GM21786 (cell line): ENCODE data around the gene RXFP4.
"Not testable (repeated sequence)": the region's sequence is repeated elsewhere in the genome, so short reads cannot be mapped to it uniquely, and the experiment has no call there.

Experiments
- ATAC-seq: cut with Tn5 transposase; IDR thresholded peaks from one replicate; pipeline ENCODE4 v1.9.1; 2021; ENCODE audit not compliant: unreplicated experiment

The RXFP4 gene

DNA sequence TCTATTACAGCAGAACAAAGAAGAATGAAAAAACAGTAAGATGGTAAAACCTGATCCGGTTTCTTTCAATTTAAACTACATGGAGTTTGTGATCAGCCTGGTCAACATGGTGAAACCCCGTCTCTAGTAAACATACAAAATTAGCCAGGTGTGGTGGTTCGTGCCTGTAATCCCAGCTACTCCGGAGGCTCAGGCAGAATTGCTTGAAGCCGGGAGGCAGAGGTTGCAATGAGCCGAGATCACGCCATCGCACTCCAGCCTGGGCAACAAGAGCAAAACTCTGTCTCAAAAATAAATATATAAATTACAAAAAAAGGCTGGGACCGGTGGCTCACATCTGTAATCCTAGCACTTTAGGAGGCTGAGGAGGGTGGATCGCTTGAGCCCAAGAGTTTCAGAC, 10.7 kb upstream of the RXFP4 start:
- not testable (repeated sequence) for ATAC-seq

DNA sequence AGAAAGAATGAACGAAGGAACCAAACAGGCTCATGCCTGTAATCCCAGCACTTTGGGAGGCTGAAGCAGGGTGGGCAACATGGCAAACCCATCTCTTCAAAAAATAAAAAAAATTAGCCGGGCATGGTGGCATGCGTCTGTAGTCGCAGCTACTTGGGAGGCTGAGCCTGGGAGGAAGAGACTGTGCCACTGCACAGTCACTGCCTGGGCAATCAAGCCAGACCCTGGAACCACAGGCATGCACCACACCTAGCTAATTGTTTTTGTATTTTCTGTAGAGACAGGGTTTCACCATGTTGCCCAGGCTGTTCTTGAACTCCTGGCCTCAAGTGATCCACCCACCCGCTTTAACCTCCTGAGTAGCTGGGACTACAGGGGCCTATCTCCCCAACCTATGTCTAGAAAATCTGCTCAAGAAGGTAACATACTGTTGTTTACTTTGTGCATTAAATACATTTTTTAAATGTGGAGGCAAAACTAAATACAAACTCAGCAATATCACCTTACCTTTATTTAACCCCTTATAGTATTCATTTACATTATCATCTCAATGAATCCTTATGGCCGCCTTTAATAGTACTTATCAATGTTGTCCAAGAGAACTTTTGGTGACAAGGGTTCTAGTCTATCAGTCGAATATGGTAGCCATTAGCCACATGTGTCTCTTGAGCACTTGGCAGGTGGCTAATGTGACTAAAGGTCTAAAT, 10.0 kb upstream of the RXFP4 start:
- ATAC-seq, result no peak

DNA sequence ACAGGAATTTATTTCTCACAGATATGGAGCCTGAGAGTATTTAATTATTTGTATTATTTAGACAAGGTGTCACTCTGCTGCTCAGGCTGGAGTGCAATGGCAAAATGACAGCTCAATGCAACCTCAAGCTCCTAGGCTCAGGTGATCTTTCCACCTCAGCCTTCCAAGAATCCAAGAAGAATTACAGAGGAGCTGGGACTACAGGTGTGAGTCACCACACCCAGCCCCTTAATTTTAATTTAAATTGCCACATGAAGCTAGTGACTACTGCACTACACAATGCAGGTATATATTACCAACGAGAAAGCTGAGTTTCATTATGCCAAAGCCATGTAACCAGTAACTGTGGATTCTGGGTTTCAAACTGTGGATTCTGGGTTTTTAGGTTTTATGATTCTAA, 9.4 kb upstream of the RXFP4 start:
- no peak for ATAC-seq

DNA sequence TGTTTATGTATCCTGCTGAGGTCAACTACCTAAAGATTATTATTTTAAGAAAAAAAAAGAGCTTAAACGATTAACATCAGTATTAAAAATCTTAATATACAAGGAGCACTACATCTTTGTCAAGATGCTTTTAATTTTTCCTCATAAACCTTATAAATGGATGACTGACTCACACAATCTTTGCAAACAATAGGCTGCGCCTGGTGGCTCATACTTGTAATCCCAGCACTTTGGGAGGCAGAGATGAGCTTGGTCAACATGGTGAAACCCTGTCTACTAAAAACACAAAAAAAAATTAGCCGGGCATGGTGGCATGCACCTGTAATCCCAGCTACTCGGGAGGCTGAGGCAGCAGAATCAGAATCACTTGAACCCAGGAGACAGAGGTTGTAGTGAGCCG, 9.0 kb upstream of the RXFP4 start:
- ATAC-seq, result no peak

DNA sequence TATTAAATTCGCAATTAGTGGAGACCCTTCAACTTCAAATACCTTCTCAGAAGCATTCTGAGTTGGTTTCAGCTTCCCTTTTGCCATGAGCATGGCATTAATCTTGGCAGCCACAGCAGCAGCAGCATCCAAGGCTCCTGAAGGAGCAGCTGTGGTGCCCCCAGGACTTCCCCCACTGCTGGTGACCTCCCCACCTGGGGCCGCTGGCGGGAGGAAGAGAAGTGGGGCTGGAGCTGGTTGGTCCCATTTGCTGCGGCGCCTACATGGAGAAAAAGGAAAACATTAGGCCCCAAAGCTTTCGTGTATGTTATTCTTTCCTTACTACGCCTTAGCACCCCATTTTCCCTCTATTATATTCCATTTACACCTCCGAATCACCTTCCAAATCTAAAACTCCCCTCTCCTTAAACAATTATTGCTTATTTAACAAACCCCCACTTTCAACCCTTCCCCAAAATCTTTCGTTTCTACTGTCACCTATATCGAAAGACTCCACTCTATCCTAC, 7.8 kb upstream of the RXFP4 start:
- no peak for ATAC-seq

DNA sequence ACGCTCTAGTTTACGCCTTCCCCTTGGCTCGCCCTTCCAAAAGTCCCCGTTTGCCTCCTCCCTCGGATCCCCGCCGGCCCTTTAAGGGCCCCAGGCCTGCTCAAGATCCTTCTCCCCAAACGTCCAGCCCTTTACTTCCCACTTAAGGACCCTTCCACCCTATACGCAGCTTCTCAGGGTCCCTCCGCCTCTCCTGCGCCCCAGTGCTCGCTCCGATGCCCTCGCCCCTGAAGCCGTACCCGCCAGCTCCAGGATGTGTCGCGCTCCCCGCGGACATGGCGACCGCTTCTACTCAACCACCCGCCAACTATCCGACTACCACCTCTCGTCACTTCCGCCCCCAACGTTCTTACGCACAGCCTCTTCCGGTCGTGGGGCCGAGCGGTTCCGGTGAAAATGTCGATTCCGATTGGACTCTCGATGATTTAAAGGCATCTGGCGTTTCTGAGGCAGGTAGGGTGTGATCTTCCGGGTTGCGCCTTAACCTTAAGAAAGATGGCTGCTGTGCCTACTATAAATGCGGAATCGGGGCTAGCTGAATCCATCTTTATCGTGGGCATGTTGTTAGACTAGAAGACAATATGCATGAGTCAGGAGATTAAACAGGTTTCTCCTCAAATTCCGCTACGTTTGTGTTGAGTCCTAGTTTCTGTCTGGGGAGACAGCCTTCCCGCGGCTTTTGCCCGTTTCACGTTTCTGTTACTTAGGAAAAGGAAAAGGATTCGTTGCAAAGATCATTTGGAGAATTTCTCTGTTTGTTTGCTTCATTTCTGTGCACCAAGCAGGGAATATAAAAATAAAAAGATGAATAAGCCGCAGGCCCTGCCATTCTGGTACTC, 7.1 kb upstream of the RXFP4 start, which contains the start of gene KHDC4:
Gene KHDC4 (minus strand): TSS at position 317 of the 839 bp plus-strand sequence. CDS start 40 bp downstream, at position 277.
- peak; percentile 93 for ATAC-seq

DNA sequence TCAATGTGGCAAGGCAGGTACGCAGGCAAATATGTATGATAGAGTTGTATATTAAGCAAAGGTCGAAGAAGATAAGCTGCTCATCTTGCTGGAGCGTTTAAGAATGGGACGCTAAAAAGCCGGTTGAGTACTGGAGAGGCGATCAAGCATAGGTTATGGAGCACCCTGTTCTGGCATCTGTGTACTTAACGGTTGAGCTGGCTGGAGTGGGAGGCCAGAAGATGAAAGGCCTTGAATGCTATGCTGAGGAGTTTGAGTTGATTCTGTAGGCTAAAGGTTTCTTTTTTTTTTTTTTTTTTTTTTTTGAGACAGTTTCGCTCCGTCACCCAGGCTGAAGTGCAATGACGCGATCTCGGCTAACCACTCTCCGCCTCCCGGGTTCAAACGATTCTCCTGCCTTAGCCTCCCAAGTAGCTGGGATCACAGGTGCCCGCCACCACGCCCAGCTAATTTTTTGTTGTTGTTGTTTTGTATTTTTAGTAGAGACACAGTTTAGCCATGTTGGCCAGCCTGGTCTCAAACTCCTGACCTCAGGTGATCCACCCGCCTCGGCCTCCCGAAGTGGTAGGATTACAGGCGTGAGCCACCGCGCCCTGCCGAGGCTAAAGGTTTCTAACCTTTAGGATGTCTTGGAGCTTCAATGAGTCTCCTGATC, 6.4 kb upstream of the RXFP4 start:
- ATAC-seq, result no peak

DNA sequence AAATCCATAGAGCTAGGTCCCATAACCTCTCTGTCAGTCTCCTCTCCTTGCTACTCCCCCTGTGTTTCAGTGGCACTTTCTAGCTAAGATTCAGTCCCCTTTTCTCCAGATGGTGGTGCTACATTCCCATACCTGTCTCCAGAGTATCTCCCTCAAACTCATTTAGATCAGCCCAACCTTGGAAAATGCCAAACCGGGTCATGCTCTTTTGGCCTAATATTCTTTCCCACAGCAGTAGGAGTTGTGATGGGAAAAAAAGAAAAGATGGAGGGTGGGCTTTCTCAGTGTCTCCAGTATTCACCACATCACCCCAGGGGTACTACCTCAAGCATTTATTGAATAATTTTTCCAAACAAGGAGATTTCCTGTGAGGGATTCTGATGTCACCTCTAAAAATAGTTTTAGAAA, 3.2 kb upstream of the RXFP4 start:
- no peak for ATAC-seq

DNA sequence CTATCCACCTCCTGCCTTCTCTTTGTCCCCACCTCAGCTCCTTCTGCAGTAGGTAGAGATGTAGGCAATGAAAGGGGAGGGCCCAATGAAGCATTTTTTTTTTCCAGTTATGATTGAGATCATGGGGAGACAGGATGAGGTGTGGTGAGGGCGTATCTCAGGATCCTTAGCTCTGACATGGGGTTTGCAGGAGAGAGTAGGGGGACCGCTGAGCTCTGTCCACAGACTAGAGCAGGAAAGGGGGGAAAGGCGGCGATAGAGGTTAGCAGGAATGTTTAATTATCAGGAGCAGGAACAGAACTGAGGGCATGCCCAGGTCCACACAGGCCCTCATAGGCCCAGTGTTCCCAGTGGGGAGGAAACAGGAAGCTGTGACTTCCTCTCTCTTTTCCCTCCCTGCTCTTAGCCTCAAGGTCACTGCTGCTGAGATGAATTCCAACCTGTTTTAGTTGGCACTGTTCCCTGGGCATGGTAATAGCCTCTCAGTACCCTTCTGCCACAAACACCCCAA, 901 bp upstream of the RXFP4 start:
- no peak for ATAC-seq

DNA sequence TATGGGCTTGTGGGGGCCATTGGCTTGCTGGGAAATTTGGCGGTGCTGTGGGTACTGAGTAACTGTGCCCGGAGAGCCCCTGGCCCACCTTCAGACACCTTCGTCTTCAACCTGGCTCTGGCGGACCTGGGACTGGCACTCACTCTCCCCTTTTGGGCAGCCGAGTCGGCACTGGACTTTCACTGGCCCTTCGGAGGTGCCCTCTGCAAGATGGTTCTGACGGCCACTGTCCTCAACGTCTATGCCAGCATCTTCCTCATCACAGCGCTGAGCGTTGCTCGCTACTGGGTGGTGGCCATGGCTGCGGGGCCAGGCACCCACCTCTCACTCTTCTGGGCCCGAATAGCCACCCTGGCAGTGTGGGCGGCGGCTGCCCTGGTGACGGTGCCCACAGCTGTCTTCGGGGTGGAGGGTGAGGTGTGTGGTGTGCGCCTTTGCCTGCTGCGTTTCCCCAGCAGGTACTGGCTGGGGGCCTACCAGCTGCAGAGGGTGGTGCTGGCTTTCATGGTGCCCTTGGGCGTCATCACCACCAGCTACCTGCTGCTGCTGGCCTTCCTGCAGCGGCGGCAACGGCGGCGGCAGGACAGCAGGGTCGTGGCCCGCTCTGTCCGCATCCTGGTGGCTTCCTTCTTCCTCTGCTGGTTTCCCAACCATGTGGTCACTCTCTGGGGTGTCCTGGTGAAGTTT, 550 bp downstream of the RXFP4 start:
- ATAC-seq, result no peak

DNA sequence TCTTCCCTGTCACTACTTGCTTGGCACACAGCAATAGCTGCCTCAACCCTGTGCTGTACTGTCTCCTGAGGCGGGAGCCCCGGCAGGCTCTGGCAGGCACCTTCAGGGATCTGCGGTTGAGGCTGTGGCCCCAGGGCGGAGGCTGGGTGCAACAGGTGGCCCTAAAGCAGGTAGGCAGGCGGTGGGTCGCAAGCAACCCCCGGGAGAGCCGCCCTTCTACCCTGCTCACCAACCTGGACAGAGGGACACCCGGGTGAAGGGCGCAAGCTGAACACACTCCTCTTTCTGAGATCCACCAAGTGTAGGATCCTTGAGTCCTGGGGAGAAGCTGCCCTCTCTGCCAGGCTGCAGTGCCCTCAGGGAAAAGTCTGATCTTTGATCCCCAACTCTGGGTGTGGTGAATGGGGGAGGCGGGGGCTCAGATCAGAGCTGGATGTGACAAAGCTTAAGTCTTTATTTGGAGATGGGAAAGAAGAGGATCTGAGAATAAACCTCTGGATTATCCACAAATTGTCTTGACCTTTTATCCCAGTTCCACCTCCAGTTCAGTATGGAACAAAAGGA, 1.2 kb downstream of the RXFP4 start:
- ATAC-seq, result no peak

DNA sequence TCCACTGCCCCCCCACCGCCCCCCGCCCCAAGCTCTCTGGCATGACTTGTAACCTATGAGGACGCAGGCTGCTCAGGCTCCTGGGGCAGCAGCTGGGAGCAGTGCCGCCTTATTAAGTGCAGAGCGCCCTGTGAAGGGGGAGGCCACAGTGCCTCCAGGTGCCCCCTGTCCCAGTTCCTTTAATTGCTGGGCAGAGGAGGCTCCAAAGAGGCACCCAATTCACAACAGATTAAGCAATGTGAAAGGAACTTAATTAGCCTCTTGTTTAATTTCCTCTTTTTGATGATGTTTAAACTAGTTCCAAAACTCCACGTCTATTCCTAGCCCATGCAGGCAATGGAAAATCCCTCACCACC, 3.0 kb downstream of the RXFP4 start:
- ATAC-seq, result no peak

DNA sequence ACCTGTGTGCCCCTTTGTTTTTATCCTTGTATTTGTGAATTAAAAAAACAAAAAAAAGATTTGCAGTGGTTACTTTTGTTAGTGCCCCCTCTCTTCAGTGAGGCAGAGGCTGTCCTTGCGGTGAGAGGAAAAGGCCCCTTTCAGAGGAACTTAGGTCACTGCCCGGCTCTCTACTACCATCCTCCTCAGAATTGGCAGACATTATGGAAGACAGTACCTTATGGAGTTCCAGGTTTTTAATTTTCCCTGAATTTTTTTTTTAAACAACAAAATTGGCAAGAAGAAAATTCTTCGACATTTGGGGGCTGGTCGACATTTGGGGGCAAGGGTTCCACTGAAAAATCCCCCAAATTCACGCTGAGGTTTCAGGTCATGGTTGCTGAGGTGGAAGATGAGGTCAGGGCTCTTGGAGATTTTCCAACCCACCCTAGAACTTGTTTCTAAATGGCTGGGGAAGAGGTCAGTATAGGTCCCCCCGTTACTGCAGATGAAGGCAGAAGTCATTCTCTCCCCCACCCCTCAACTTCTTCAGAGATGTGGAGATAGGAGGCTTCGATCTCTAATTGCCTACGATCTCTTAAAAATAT, 5.3 kb downstream of the RXFP4 start:
- ATAC-seq, result no peak

DNA sequence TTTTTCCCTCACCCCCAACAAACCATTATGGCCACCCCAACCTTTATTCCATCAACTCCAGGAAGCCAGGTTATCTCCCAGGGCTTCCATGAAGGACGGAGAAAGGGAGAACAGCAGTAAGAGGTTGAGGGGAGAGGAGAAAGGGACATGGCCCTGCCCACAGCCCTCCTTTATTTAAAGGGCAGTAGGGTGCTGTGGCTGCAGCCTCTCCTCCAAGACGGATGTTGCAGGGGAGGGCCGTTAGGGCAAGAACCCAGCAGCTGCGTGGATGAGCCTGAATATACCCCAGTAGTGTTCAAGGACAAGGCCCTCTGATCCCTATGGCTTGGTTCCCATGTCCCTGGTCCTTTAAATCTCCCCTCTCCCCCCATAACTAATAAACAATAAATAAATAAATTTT, 5.9 kb downstream of the RXFP4 start:
- no peak for ATAC-seq

DNA sequence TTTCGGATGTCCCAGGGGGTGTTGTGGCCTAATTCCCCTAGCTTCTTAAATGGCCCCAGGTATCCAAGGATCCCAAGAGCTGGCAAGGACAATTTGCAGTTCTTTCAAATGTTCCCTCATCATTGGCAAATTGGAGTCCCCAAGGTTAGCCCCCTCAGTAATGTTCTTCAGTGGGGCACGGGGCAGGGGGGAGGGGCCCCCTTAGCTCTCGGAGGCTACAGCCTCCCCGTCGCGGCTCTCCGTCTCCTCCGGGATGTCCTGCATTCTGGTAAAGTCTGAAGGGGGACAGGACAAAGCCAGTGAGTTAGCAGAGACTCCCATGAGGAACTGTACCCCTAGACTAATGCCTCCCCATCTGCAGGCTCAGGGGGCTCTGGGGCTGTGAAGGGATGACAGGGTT, 6.3 kb downstream of the RXFP4 start:
- no peak for ATAC-seq

DNA sequence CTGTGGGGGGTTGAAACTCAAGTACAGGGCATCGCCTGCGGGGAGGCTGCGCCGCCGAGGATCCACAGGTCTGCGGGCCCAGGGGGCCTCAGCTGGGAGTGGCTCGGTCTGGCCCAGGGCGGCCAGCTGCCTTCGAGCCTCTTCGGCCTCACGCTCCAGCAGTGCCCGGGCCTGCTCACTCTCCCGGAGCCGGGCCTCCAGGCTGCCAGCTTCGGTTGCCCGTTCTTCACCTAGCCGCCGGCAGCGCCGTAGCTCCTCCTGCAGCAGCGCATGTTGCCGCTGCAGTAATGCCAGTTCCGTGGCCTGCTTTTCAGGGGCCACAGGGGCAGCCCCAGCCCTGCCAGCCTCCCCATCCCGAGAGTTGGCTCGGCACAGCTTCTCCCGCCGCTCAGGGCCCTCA, 9.4 kb downstream of the RXFP4 start:
- no peak for ATAC-seq

DNA sequence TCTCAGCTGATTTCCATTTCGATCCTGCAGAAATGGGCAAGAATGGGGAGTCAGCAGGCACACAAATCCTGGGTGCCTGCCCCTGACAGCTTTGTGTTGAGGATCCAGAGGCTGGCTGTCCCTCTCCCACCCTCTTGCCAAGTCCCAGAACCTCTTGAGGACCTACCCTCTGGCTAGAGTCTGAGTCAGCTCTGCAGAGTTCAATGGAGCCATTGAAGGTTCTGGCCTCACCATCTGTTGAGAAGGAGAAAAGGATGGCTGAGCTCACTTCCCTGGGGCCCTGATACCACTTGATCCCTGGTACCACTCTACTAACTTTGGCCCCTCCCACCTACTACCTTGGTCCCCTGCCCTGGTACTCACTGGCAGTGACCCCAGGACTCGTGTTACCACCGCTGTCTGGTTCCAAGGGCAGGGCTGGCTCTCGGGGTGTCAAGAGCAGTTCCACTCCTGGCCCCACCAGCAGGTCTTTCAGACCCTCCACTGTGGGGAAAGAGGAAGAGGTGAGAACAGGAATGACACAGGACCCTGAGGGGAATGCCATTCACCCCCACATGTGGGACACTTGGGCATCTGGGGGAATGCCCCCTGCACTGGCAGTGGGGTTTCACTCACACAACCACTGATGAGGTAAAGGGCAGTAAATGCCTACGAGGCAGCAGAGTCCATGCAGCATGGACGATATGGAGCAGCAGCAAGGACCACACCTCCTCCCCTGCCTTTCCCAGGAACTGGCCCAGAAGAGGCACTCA, 10.5 kb downstream of the RXFP4 start:
- ATAC-seq, result no peak

DNA sequence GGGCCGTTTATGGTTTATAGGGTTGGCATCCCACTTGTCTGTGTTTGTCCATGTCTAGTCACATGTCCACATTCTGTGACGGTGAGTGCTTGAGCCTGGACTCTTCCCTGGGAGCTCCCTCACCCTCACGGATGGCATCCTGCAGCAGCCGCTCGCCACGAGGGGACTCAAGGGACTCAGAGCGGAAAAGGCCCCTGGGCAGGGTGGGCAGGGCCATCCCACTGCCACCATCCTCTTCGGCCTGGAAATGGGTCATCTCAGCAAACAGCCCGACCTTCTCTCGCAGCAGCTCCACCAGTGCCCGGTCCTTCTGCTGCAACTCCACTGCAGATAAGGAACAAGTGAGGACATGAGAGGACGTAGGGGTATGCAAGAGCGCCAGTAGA, 11.1 kb downstream of the RXFP4 start:
- no peak for ATAC-seq

DNA sequence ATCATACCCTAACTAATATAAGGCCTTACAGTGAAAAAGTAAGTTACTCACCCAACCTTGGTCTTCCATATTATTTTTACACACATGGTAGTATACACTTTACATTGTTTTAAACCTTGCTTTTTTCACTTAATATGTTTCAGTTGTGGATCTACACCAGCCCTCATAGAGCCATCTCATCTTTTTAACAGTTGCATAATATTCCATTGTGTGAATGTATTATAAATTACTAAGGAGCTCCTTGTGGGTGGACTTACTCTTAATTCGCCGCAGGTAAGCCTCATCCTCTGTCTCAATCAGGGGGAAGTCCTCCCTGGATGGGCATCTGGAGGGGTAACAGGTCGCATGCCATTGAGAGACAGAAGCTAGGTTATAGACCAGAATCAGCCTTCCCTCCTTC, 13.2 kb downstream of the RXFP4 start:
- ATAC-seq, result no peak
